HCT116 (cell line): Measurements from ENCODE around the gene HSPA1A. TPM values are rescaled to one million over a fixed set of nuclear protein-coding genes. Genes with fewer than 3 reads are reported as not detected.
"Not testable (repeated sequence)": the region's sequence is repeated elsewhere in the genome, so short reads cannot be mapped to it uniquely, and the experiment has no call there.

Experiments used
- ATAC-seq: fragments of 200-7000 bp; cut with Tn5 transposase; 2 replicates; pipeline ENCODE4 v1.9.1; 2020; ENCODE audit warnings: mild to moderate bottlenecking, moderate library complexity
- BruUV-seq: library from RNA; stranded (reverse); fragments of 400-500 nt; replicated peaks from 2 replicates; lab custom pipeline; 2021; lab: Mats Ljungman, UMichigan
- CTCF ChIA-PET: fragments of 300-600 bp; sonication (Branson Sonifier 250); formaldehyde crosslinking; loops from one replicate; lab custom pipeline; 2021; ENCODE audit warnings: antibody characterized with exemption; lab: Charles Lee
- POLR2A ChIA-PET: fragments of 300-600, 350-600 bp; sonication (Branson Sonifier 250); formaldehyde crosslinking; loops from one replicate; lab custom pipeline; 2021; ENCODE audit warnings: antibody characterized with exemption; lab: Charles Lee
- RAD21 ChIA-PET, 2 experiments: fragments of 300-600 bp; sonication (Branson Sonifier 250); formaldehyde crosslinking; loops; one replicate each; lab custom pipeline; 2023; ENCODE audit warnings: low total read pairs in 2 of 2; ENCODE audit not compliant: uncharacterized antibody in 2 of 2, unreplicated experiment in 2 of 2, low non-redundant PET in 1 of 2; lab: Charles Lee
- DNase-seq: peaks from one replicate; pipeline ENCODE4 v3.0.0-alpha.2; 2010; ENCODE audit warnings: low read depth, low spot score
- H2AFZ ChIP-seq: fragments of 200-600 bp; shearing (Covaris generic), sonication (generic); 2 replicates; pipeline ENCODE4 v1.6.1; 2017; ENCODE audit warnings: low read depth, mixed run types, mixed read lengths, antibody characterized with exemption, low read length; ENCODE audit not compliant: poor library complexity, severe bottlenecking
- H3K27ac ChIP-seq: 2 replicates; pipeline ENCODE4 v1.5.1; 2012; ENCODE audit warnings: low read depth, low read length
- H3K27me3 ChIP-seq: fragments of 200-600 bp; sonication (generic); 2 replicates; pipeline ENCODE4 v1.6.1; 2016; ENCODE audit warnings: mixed run types, low read length, mixed read lengths; ENCODE audit not compliant: insufficient read depth
- H3K36me3 ChIP-seq, 2 experiments: fragments of 200-500 bp in 1 of 2; fragments of 200-600 bp in 1 of 2; sonication (Bioruptor generic) in 1 of 2; sonication (generic) in 1 of 2; 2 replicates each; pipeline versions ENCODE4 v1.5.1 to v1.6.1; 2014 to 2016; ENCODE audit warnings: low read length in 2 of 2, inconsistent platforms in 1 of 2, mixed read lengths in 1 of 2, mixed run types in 1 of 2; ENCODE audit not compliant: insufficient read depth in 2 of 2, control insufficient read depth in 1 of 2
- H3K4me1 ChIP-seq, 2 experiments: fragments of 200-600 bp in 1 of 2; sonication (generic) in 1 of 2; 2 replicates each; pipeline versions ENCODE4 v1.5.1 to v1.6.1; 2012 to 2017; ENCODE audit warnings: low read length in 2 of 2, inconsistent platforms in 1 of 2, mild to moderate bottlenecking in 1 of 2, mixed read lengths in 1 of 2, mixed run types in 1 of 2, moderate library complexity in 1 of 2; ENCODE audit not compliant: insufficient read depth in 2 of 2, control insufficient read depth in 1 of 2
- H3K4me2 ChIP-seq: fragments of 200-600 bp; sonication (generic); 2 replicates; pipeline ENCODE4 v1.6.1; 2017; ENCODE audit warnings: mixed run types, low read length, mixed read lengths
- H3K4me3 ChIP-seq, 2 experiments: fragments of 200-600 bp in 1 of 2; sonication (generic) in 1 of 2; replicated peaks in 1 of 2; 2 replicates each; pipeline ENCODE4 v1.5.1; 2011 to 2016; ENCODE audit warnings: low read length in 2 of 2, control low read depth in 1 of 2, low read depth in 1 of 2, mild to moderate bottlenecking in 1 of 2, mixed read lengths in 1 of 2, mixed run types in 1 of 2
- H3K79me2 ChIP-seq: fragments of 200-600 bp; sonication (generic); 2 replicates; pipeline ENCODE4 v1.6.1; 2017; ENCODE audit warnings: mild to moderate bottlenecking, mixed run types, low read length, moderate library complexity, mixed read lengths; ENCODE audit not compliant: insufficient read depth
- H3K9ac ChIP-seq: fragments of 200-600 bp; sonication (generic); 2 replicates; pipeline ENCODE4 v1.6.1; 2016; ENCODE audit warnings: low read length, mixed read lengths
- H3K9me2 ChIP-seq: fragments of 200-600 bp; sonication (generic), shearing (Covaris generic); 2 replicates; pipeline ENCODE4 v1.6.1; 2017; ENCODE audit warnings: mixed run types, mild to moderate bottlenecking, moderate library complexity; ENCODE audit not compliant: insufficient read depth
- H3K9me3 ChIP-seq, 2 experiments: fragments of 200-500 bp in 1 of 2; fragments of 200-600 bp in 1 of 2; sonication (Bioruptor generic) in 1 of 2; sonication (generic) in 1 of 2; 2 replicates each; pipeline ENCODE4 v1.6.1; 2014 to 2017; ENCODE audit warnings: low read length in 2 of 2, mixed read lengths in 2 of 2, inconsistent platforms in 1 of 2, low read depth in 1 of 2, mild to moderate bottlenecking in 1 of 2, mixed run types in 1 of 2, moderate library complexity in 1 of 2; ENCODE audit not compliant: control insufficient read depth in 1 of 2, insufficient read depth in 1 of 2
- H4K20me1 ChIP-seq: fragments of 200-600 bp; sonication (generic), shearing (Covaris generic); 2 replicates; pipeline ENCODE4 v1.6.1; 2017; ENCODE audit warnings: mixed run types, mild to moderate bottlenecking, moderate library complexity; ENCODE audit not compliant: insufficient read depth
- ATF3 ChIP-seq: IDR thresholded peaks from 2 replicates; pipeline ENCODE4 v1.6.1; 2012
- CBX3 ChIP-seq: IDR thresholded peaks from 2 replicates; pipeline ENCODE4 v1.6.1; 2012; ENCODE audit warnings: low read depth
- CEBPB ChIP-seq: IDR thresholded peaks from 2 replicates; pipeline ENCODE4 v1.6.1; 2012; ENCODE audit warnings: low read depth
- CTCF ChIP-seq, 3 experiments: fragments of 200-600 bp in 1 of 3; sonication (generic) in 1 of 3; IDR thresholded peaks in 2 of 3; conservative IDR thresholded peaks in 1 of 3; 2 replicates each; pipeline ENCODE4 v1.5.1; 2012 to 2017; ENCODE audit warnings: low read depth in 2 of 3, low read length in 2 of 3, antibody characterized with exemption in 1 of 3, borderline replicate concordance in 1 of 3, control low read depth in 1 of 3, mild to moderate bottlenecking in 1 of 3, mixed read lengths in 1 of 3, mixed run types in 1 of 3, moderate library complexity in 1 of 3; ENCODE audit not compliant: insufficient read depth in 1 of 3
- EGR1 ChIP-seq: IDR thresholded peaks from 2 replicates; pipeline ENCODE4 v1.6.1; 2012; ENCODE audit warnings: low read depth
- EZH2phosphoT487 ChIP-seq: fragments of 200-600 bp; IDR thresholded peaks from 2 replicates; pipeline ENCODE4 v1.6.1; 2018; ENCODE audit warnings: antibody characterized with exemption, borderline replicate concordance
- POLR2AphosphoS5 ChIP-seq: IDR thresholded peaks from 2 replicates; pipeline ENCODE4 v1.6.1; 2011; ENCODE audit warnings: mild to moderate bottlenecking, low read depth, low read length, moderate library complexity
- SIN3A ChIP-seq: IDR thresholded peaks from 2 replicates; pipeline ENCODE4 v1.6.1; 2012; ENCODE audit warnings: low read depth
- SRF ChIP-seq: IDR thresholded peaks from 2 replicates; pipeline ENCODE4 v1.6.1; 2012; ENCODE audit warnings: low read depth
- TCF7L2 ChIP-seq: IDR thresholded peaks from 2 replicates; pipeline ENCODE4 v1.7.0; 2011; ENCODE audit warnings: borderline replicate concordance, inconsistent platforms; ENCODE audit not compliant: insufficient read depth, insufficient read length; ENCODE audit errors: extremely low read depth
- ZBTB33 ChIP-seq: IDR thresholded peaks from 2 replicates; pipeline ENCODE4 v1.6.1; 2011; ENCODE audit warnings: mild to moderate bottlenecking, low read length, moderate library complexity; ENCODE audit not compliant: insufficient replicate concordance; ENCODE audit errors: extremely low read depth
- ZNF274 ChIP-seq: fragments of 200-500 bp; sonication (Bioruptor generic); IDR thresholded peaks from 2 replicates; pipeline ENCODE4 v1.6.1; 2014; ENCODE audit warnings: mild to moderate bottlenecking, low read depth, low read length, inconsistent platforms
- intact Hi-C: fragments of 100-400 bp; cut with micrococcal nuclease; formaldehyde crosslinking; loops from 2 replicates; pipeline ENCODE4 v1.10.0; 2022
- total RNA-seq: library from RNA; stranded (reverse); gene quantifications from one replicate; pipeline ENCODE4 v1.2.1, GENCODE V29; 2021; ENCODE audit not compliant: unreplicated experiment

Gene HSPA1A
- total RNA-seq, 1 experiment from 2014 or later: 5.0 TPM

- CTCF ChIA-PET, POLR2A ChIA-PET, BruUV-seq: not testable (repeated sequence)
Observed at GRCh38 chr6:31857774-31858173, 42.4 kb downstream of the HSPA1A start.

GRCh38 chr6:31858707-31859106, 43.4 kb downstream of the HSPA1A start:
- POLR2A ChIA-PET: no interaction called here
- H3K4me3 ChIP-seq: no peak overlapping the region
- CTCF ChIA-PET: no interaction called here
- peaks cover 0 to 16% of the 10 kb centered on the region in 2 experiments; a peak in 2 of 4 replicates for H3K4me1 ChIP-seq
- no peaks in the 10 kb centered on the region for H3K36me3 ChIP-seq
- no peaks in the 10 kb centered on the region for H4K20me1 ChIP-seq
- no peak for ATAC-seq
- H3K9ac ChIP-seq: no peak overlapping the region
- H2AFZ ChIP-seq: no peak overlapping the region
- RAD21 ChIA-PET: no interaction called here
- H3K9me2 ChIP-seq: no peaks in the 10 kb centered on the region
- TF ChIP-seq ZBTB33: no peak
- TF ChIP-seq SRF: no peak
- TF ChIP-seq POLR2AphosphoS5: no peak
- TF ChIP-seq EGR1: no peak
- TF ChIP-seq TCF7L2: no peak
- TF ChIP-seq ATF3: no peak
- no peak for TF ChIP-seq CEBPB
- no peak for TF ChIP-seq ZNF274
- TF ChIP-seq SIN3A: no peak
- no peak for TF ChIP-seq CTCF (IDR thresholded peaks at IDR 0.05 in 2 of 3, conservative IDR thresholded peaks at IDR 0.05 in 1 of 3; ENCODE audit: borderline replicate concordance in 1 of 3, insufficient read depth in 1 of 3, low read depth in 2 of 3, low read length in 2 of 3)
- no peak for TF ChIP-seq CBX3
- TF ChIP-seq EZH2phosphoT487: no peak
- H3K4me2 ChIP-seq: no peak overlapping the region
- H3K79me2 ChIP-seq: no peaks in the 10 kb centered on the region
- no TSS peak for BruUV-seq
- no peaks in the 10 kb centered on the region for H3K27me3 ChIP-seq
- intact Hi-C loops: no loop called here
- no peak overlapping the region for H3K27ac ChIP-seq
- DNase-seq: no peak
- H3K9me3 ChIP-seq: no peaks in the 10 kb centered on the region

More at GRCh38 chr6:31857774-31858173, 42.4 kb downstream of the HSPA1A start:
- H3K27me3 ChIP-seq, H3K9ac ChIP-seq, DNase-seq, H3K27ac ChIP-seq, H4K20me1 ChIP-seq, H3K79me2 ChIP-seq, ATAC-seq, intact Hi-C loops, H3K9me2 ChIP-seq, H3K9me3 ChIP-seq, H3K4me3 ChIP-seq, H3K4me2 ChIP-seq, H2AFZ ChIP-seq, RAD21 ChIA-PET, H3K36me3 ChIP-seq: not testable (repeated sequence)
- peaks cover 0 to 11% of the 10 kb centered on the region in 2 experiments; a peak in 2 of 4 replicates for H3K4me1 ChIP-seq
